ENCODE results near the gene HMCES. TPM values are rescaled to one million over a fixed set of nuclear protein-coding genes. Genes with fewer than 3 reads are reported as not detected.
A peak's percentile ranks its signal among the peaks of the same experiment; 100 is the strongest.

HMCES gene
- total RNA-seq, 4 donors from 2014 or later = 18.2 to 36.7 (median 27.9) TPM

DNA sequence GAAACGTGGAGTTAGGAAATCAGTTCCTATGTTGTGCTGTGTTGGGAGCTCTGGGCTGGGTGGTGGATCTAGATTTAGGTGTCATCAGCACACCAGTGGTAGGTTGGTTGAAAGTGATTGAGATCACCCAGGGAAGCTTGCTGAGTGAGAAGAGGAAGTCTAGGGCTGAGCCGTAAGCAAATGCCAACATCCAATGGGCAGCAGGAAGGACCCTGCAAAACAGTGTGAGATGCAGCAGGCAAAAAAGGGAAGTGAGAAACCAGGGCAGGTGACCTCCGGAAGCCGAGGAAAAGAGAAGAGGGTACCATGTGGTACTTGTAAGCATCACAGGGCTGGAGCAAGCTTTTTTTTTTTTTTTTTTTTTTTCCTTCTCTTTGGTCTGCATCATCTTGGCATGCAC lies 45.1 kb upstream of the HMCES start:
- 58 to 64% methylated on average over 4 of the region's 4 CpGs for WGBS, 2 donors
- peak in 1 of 2 donors; percentile 37 for DNase-seq (ENCODE audit: low spot score in 2 of 2)
- Histone ChIP-seq H3K27ac (peak overlapping the region in 2 of 4 donors; percentile 36 to 67), H3K36me3 (no peaks in the 10 kb centered on the region), H3K27me3 (no peaks in the 10 kb centered on the region), H3K4me3 (no peak overlapping the region), H3K4me1 (peaks cover 0 to 8% (median 2%) of the 10 kb centered on the region in 4 donors), H3K9me3 (no peaks in the 10 kb centered on the region)
- TF ChIP-seq EP300 (IDR thresholded peaks at IDR 0.05) = peak; percentile 31 to 71
- no peak for TF ChIP-seq POLR2A (IDR thresholded peaks at IDR 0.05)

DNA sequence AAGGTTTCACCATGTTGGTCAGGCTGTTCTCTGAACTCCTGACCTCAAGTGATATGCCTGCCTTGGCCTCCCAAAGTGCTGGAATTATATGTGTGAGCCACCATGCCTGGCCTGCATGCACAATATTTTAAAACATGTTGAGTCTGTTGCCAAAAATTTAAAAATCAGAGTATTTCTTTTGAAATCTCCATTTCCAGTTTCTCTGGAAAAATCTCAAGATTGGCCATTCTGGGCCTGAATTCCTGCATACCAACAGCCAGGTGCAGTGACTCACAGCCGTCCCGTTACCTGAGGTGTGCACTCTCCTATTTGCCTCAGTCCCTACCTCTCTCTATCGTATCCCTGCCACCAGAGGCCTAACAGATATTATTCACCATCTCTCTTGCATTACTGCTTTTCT lies 44.2 kb upstream of the HMCES start:
- TF ChIP-seq EP300 (IDR thresholded peaks at IDR 0.05) (no peak), POLR2A (IDR thresholded peaks at IDR 0.05) (no peak)
- TF ChIP-seq, protein P1, sequence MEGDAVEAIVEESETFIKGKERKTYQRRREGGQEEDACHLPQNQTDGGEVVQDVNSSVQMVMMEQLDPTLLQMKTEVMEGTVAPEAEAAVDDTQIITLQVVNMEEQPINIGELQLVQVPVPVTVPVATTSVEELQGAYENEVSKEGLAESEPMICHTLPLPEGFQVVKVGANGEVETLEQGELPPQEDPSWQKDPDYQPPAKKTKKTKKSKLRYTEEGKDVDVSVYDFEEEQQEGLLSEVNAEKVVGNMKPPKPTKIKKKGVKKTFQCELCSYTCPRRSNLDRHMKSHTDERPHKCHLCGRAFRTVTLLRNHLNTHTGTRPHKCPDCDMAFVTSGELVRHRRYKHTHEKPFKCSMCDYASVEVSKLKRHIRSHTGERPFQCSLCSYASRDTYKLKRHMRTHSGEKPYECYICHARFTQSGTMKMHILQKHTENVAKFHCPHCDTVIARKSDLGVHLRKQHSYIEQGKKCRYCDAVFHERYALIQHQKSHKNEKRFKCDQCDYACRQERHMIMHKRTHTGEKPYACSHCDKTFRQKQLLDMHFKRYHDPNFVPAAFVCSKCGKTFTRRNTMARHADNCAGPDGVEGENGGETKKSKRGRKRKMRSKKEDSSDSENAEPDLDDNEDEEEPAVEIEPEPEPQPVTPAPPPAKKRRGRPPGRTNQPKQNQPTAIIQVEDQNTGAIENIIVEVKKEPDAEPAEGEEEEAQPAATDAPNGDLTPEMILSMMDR (IDR thresholded peaks at IDR 0.05) = no peak
- Histone ChIP-seq H3K4me3 (no peak overlapping the region), H3K27ac (peak overlapping the region in 2 of 4 donors; percentile 46 to 52), H3K9me3 (no peaks in the 10 kb centered on the region), H3K36me3 (no peaks in the 10 kb centered on the region), H3K27me3 (no peaks in the 10 kb centered on the region), H3K4me1 (peaks cover 0 to 12% (median 4%) of the 10 kb centered on the region in 4 donors)
- no peak for DNase-seq (ENCODE audit: low spot score in 2 of 2)
- whole genome bisulfite sequencing, 2 donors = 89 to 91% methylated on average over 3 of the region's 3 CpGs

DNA sequence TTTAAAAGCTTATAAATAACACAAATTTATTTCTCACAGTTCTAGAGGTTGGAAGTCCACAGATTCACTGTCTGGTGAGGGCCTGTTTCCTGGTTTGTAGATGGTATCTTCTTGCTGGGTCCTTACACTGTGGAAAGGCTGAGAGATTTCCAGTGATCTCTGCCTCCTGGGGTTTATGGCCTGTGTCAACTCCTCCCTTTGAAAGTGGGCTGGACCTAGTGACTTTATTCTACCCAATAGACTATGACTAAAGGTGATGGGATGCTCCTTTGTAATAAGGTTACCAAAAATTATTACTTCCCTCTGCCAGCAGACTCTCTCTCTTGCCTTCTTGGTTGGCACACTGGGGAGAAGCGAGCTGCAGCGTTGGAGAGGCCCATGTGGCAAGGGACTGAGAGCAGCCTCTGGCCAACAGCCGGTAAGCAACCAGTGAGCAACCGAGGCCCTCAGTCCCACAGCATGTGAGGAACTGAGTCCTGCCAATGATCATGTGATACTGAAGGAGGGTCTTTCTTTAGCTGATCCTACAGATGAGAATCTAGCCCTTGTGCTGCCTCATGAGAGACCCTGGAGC lies 43.2 kb upstream of the HMCES start:
- no peak overlapping the region for H3K4me3 ChIP-seq
- WGBS, 2 donors = 79 to 93% methylated on average over 3 to 4 of the region's 4 CpGs
- DNase-seq (ENCODE audit: low spot score in 2 of 2) = no peak
- TF ChIP-seq POLR2A (IDR thresholded peaks at IDR 0.05) = no peak
- no peak for TF ChIP-seq EP300 (IDR thresholded peaks at IDR 0.05)
- TF ChIP-seq, protein P1 (IDR thresholded peaks at IDR 0.05) = no peak
- no peaks in the 10 kb centered on the region for H3K27me3 ChIP-seq
- H3K36me3 ChIP-seq = no peaks in the 10 kb centered on the region
- H3K9me3 ChIP-seq = no peaks in the 10 kb centered on the region
- H3K4me1 ChIP-seq = peaks cover 0 to 16% (median 2%) of the 10 kb centered on the region in 4 donors
- H3K27ac ChIP-seq = no peak overlapping the region

DNA sequence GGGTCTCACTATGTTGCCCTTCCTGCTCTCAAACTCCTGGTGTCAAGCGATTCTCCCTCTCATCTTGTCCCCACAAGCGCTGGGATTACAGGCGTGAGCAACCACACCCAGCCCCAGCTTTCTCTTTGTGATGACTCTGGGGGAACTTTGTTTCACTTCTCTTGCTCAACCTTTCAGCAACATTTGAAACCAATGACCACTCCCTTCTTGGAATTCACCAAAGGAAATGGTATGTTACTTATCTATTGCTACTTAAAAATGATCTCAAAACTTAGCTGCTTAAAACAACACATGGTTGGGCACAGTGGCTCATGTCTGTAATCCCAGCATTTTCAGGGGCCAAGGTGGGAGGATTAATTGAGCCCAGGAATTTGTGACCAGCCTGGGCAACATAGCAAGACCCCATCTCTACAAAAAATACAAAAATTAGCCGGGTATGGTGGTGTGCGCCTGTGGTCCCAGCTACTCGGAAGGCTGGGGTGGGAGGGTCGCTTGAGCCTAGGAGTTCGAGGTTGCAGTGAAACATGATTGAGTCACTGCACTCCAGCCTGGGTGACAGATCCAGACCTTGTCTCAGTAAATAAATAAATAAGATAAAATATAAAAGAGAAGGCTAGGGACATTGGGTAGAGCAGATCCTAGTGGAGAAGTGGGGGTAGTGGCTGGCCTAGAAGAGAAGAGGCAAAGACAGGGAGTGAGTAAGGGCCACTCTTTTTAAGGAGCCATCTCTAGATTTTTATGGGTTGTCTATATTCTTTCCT lies 39.5 kb upstream of the HMCES start:
- peaks cover 0 to 11% (median 0%) of the 10 kb centered on the region in 3 donors for H3K36me3 ChIP-seq
- no peak for DNase-seq (ENCODE audit: low spot score in 2 of 2)
- WGBS, 2 donors = 81 to 84% methylated on average over 8 of the region's 8 CpGs
- TF ChIP-seq POLR2A (IDR thresholded peaks at IDR 0.05) (no peak), EP300 (IDR thresholded peaks at IDR 0.05) (peak in 1 of 2 donors; percentile 38)
- TF ChIP-seq, protein P1 (IDR thresholded peaks at IDR 0.05) = no peak
- no peak overlapping the region for H3K4me3 ChIP-seq
- H3K27ac ChIP-seq = peak overlapping the region in 1 of 4 donors; percentile 24
- H3K4me1 ChIP-seq = peaks cover 0 to 19% (median 2%) of the 10 kb centered on the region in 4 donors
- H3K9me3 ChIP-seq = no peaks in the 10 kb centered on the region
- no peaks in the 10 kb centered on the region for H3K27me3 ChIP-seq

DNA sequence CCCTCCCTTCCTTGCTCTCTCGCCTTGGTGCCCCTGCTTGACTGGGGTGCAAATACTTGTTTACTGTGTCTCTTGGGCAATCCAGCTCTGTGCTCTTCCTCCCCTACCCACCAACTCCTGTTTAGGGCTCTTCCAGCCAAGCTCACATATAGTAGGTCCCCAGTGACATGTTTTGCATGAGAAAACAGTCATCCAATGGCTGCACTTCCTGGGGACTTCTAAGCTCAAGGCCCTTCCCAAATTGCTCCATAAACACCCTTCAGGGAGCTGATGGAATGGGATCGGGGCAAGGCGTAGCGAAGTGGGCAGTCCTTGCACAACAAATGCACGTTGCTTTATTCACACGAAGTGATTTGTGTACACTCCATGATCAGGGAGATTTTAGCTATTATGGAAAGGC lies 38.7 kb upstream of the HMCES start:
- 40 to 54% methylated on average over 6 of the region's 6 CpGs for WGBS, 2 donors
- no peak for DNase-seq (ENCODE audit: low spot score in 2 of 2)
- Histone ChIP-seq H3K27ac (peak overlapping the region in 1 of 4 donors; percentile 14), H3K27me3 (no peaks in the 10 kb centered on the region), H3K4me1 (peaks cover 0 to 22% (median 2%) of the 10 kb centered on the region in 4 donors), H3K4me3 (no peak overlapping the region), H3K9me3 (no peaks in the 10 kb centered on the region), H3K36me3 (peaks cover 0 to 11% (median 0%) of the 10 kb centered on the region in 3 donors)
- no peak for TF ChIP-seq POLR2A (IDR thresholded peaks at IDR 0.05)
- TF ChIP-seq EP300 (IDR thresholded peaks at IDR 0.05) = no peak
- TF ChIP-seq, protein P1 (IDR thresholded peaks at IDR 0.05) = no peak

Data from tibial nerve (tissue), 4 donors.